ENCODE results near the gene INMT. TPM values are rescaled to one million over a fixed set of nuclear protein-coding genes. Genes with fewer than 3 reads are reported as not detected.

INMT gene
- total RNA-seq, 1 donor from 2014 or later, result under 0.01 TPM

DNA sequence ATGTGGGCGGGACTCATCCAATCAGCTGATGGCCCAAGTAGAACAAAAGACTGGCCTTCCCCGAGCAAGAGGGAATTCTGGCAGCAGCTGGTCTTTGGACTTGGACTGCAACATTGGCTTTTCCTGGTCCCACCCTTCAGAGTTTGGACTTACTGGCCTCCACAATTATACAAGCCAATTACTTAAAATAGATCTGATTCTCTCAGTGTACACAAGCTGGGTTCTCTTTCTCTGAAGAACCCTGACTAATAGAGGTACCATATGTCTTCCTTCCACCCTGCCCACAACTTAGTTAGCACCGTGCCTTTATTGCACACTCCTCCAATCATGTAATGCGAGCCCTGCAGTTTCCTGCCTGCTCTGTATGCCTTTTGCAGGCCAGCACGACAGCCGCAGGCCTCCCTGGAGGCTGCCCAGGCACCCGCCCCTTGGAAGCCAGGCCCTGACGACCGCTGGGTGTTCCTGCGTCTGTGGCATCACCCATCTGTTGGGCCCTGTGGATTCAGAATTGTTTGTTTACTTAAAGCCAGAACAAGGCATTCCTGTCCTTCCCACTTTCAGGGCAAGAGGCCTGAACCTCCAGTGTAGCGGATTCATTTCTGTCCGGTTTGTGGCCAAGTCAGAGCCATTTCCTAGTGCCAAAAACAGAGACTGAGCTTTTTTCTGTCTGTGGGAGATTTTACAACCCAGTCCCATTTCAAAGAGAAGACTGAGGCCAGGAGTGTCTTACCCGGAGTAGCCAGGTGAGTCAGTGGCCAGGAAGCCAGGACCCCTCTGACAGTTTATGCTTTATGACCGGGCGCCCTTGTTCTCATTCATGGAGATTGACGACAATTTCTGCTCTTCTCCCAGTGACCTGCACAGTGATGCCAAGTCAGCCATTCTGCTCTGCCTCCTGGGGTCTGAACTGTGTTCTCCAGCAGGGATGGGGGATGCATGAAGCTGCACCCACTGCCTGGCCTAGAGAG lies 968 bp upstream of the INMT start:
- DNase-seq (ENCODE audit: low read depth in 2 of 2), result no peak

DNA sequence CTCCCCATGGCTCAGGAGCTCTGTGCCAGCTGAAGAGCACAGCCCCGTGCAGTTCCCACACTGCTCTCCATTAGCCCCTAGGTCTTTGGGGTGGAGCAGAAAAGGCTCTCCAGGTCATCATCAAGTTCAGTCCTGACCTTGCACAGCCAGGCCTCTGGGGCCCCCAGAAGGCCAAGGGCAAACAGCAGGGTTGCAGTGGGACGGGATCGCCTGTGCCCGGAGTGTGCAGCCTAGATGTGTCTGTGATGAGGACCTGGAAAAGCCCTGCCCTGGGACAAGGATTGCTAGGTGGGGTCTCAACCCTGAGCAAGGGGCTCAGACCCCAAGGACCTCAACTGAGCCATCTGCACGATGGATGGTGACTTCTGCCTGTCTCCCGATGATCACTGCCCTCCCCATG lies 549 bp downstream of the INMT start:
- no peak for DNase-seq (ENCODE audit: low read depth in 2 of 2)

GRCh38 chr7:30752979-30753378 lies 1.0 kb downstream of the INMT start:
- no peak for DNase-seq (ENCODE audit: low read depth in 2 of 2)

DNA sequence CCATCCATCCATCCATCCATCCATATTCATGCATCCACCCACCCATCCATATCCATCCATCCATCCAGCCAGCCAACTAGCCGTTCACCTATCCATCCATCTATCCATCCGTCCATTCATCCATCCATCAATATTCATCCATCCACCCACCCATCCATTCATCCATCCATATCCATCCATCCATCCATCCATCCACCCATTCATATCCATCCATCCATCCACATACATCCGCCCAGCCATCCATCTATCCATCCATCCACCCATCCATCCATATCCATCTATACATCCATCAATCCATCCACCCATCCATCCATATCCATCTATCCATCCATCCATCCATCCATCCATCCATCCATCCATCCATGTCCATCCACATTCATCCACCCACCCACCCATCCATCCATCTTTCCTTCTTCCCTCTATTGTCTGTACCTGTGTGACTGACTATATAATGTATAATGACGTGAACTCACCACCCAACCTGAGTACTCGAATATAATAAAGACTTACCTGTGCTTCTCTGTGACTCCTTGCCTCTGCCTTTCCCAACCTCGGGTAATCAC lies 2.5 kb downstream of the INMT start:
- no peak for DNase-seq (ENCODE audit: low read depth in 2 of 2)

DNA sequence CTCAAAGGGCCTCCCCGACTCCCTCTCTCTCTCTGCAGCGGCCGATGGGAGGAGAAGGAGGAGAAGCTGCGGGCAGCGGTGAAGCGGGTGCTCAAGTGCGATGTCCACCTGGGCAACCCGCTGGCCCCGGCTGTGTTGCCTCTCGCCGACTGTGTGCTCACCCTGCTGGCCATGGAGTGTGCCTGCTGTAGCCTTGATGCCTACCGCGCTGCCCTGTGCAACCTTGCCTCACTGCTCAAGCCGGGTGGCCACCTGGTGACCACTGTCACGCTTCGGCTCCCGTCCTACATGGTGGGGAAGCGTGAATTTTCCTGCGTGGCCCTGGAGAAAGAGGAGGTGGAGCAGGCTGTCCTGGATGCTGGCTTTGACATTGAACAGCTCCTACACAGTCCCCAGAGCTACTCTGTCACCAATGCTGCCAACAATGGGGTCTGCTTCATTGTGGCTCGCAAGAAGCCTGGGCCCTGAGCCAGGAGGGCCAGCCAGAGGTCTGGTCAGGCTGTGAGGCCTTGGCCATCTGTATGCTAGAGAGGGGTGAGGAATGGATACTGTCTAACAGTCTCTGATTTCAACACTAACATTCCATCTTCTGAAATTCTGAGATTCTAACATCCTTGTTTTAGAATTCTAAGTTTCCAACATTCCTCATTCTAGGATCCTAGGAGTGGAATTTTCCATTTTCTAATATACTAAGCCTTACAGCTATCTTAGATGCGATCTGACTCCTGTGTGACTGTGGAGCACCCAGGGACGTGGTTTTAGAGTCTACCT lies 3.6 kb downstream of the INMT start:
- DNase-seq (ENCODE audit: low read depth in 2 of 2), result no peak

DNA sequence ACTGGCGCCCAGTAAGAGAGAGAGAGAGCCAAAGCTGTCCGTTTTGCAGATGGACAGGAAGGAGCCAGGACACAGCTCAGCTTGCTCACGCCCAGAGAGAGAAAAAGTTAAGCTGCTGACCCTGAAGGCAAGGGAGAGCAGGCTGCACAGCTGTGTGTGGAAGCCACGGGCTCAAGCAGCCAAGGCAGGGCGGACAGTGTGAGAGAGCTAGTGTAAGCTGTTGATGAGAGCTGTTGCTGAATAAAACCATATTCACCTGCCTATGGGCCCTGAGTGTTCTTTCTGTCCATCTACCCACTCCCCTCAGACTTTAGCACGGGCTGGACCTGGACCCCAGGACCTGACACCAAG lies 5.4 kb downstream of the INMT start:
- DNase-seq (ENCODE audit: low read depth in 2 of 2), result no peak

GRCh38 chr7:30760514-30761213 lies 8.7 kb downstream of the INMT start:
- no peak for DNase-seq (ENCODE audit: low read depth in 2 of 2)

DNA sequence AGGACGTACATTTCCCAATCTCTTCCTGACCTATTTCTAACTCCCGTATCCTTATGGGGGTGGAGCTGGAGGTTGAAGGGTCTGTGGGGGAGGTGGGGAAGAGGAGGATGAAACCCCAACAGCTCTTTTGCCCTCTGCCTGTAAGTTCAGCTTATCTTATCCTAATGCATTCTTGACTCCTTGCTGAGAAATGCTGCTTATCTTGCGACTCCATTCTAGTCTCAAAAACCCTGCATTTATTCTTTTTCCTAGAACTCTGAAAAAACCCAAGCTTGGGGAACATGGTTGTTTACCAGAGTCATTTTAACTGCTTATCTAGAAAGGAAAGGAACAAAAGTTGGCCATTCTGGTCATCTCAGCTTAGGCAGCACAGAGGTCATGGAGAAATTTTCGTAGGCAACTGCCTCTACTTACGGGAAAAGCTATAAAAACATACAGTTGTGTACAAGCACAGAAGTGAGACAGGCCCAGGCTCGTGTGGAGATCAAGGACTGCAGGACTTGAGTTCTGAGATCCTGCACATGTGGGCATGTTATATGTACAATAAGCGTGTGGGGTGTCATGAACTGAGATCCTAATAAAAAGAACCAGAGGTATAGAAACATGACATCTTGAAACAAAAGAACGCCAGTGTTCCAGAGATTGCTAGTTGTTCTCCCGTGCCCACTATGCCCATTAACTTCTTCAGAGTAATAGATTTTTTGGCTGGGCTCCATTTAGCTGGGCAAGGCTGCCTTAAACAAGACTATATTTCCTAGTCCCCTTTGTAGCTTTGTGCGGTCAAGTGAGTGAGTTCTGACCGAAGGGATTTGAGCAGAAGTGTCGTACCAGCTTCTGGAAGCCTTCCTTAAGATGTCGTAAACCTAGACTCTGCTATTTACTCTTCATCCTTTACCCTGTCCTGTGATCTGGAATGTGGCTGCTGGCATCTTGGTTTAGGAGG lies 9.6 kb downstream of the INMT start:
- no peak for DNase-seq (ENCODE audit: low read depth in 2 of 2)

DNA sequence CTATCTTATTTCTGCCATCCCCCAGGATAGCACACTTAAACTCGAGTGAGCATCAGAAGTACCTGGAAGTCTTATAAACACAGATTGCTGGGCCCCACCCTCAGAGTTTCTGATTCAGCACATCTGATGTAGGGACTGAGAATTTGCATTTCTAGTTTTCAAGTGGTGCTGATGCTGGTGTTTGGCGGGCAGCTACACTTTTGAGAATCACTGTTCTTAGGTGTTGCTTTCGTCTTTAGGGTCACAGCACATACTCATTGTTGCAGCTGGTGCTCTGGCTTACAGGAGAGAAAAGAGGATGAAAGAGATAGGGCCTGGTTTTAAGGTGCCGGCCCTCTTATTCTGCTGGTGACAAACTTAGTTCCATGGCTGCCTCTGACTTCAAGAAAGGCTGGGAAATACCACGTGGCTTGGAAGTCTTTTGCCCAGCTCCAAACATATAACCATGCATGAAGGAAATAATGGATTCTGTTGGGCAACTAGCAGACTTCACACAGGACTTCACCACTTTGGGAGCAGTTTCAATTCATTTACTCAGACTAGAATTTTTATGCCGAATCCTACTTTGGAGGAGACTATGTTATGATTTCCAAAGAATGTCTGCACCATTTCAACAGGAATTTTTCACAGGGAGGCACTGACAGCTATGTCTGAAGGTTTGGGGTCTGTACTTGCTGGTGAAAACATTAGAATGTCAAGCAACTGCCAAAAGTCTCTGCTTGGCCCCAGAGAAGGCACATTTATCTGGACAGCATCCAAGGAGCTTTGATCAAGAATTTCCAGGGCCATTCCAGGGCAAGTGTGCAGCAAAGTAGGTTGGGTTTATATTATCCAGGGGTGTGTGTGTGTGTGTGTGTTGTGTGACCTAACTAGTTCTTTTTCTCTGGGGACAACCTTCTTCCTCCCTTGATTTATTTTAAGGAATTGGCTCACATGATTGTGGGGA lies 12.4 kb downstream of the INMT start:
- no peak for DNase-seq (ENCODE audit: low read depth in 2 of 2)

- DNase-seq (ENCODE audit: low read depth in 2 of 2), result no peak
Observed at GRCh38 chr7:30765408-30765807, 13.5 kb downstream of the INMT start.

GRCh38 chr7:30770845-30771173 lies 18.9 kb downstream of the INMT start:
- DNase-seq (ENCODE audit: low read depth in 2 of 2), result no peak

GRCh38 chr7:30771174-30771879 lies 19.4 kb downstream of the INMT start, which contains the start of gene MINDY4:
Gene MINDY4, plus strand, starts transcription at chr7:30771417. Its CDS starts 77 bp downstream, at chr7:30771494.
- DNase-seq (ENCODE audit: low read depth in 2 of 2), result peak; percentile 39 to 80

GRCh38 chr7:30771880-30772425 lies 20.0 kb downstream of the INMT start:
- DNase-seq (ENCODE audit: low read depth in 2 of 2), result no peak

GRCh38 chr7:30772984-30773383 lies 21.0 kb downstream of the INMT start:
- DNase-seq (ENCODE audit: low read depth in 2 of 2), result no peak

DNA sequence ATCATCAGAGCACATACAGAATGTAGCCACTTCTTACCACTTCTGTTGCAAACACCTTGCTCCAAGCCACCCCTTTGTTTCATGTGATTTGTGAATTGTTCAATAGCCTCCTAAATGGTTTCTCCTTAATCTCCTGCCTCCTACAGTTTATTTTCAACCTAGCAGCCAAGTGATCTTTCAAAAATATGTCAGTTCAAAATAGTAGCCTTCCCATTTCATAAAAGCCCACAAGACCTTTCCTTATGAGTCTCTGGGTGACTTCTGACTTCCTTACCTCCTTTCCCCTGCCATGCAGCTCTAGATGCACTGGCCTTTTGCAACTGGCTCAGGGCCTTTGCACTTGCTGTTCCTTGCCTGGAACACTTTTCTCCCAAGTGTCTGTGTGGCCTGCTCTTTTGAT lies 24.1 kb downstream of the INMT start:
- no peak for DNase-seq (ENCODE audit: low read depth in 2 of 2)

DNA sequence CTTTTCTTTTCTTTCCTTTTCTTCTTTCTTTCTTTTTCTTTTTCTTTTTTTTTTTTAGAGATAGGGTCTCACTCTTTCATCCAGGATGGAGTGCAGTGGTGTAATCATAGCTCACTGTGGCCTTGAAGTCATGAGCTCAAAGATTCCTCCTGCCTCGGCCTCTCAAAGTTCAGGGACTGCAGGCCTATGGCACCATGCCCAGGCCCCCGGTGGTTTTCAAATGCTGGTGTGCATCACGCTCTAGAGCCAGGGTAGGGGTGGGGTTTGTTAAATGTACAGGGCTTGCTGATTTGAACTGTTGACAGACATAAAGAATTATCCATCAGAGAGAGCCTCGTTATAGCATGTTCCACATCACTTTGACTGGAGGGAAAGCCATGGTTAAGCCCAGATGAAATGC lies 25.0 kb downstream of the INMT start:
- DNase-seq (ENCODE audit: low read depth in 2 of 2), result no peak

- no peak for DNase-seq (ENCODE audit: low read depth in 2 of 2)
Observed at GRCh38 chr7:30778255-30779025, 26.5 kb downstream of the INMT start.

DNA sequence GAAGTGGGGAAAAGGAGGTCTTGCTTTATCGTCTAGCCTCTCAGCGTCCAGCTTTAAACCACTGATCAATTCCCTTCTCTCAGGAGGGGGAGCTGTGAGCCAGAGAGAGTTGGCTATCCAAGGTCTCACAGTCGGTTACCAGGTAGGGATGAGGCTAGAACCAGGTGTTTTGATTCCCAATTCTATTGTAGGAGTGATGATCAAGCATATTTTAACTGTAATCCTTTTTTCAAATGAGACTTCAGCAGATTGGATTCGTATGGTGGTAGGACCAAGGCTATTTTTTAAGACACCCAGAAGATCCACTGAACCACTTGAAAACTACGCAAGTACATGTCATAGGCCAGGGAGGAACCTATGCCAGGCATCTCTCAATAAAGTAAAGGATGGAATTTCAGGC lies 27.6 kb downstream of the INMT start:
- DNase-seq (ENCODE audit: low read depth in 2 of 2), result no peak
